ENCODE measurements around the gene ABLIM3.

- TF ChIP-seq CTCF (IDR thresholded peaks at IDR 0.05) (no peak), POLR2A (IDR thresholded peaks at IDR 0.05) (no peak), EP300 (IDR thresholded peaks at IDR 0.05) (no peak)
Measured at GRCh38 chr5:149302641-149303040, 161.3 kb downstream of the ABLIM3 start.
